ENCODE results near the gene VAC14.

Gene VAC14

DNA sequence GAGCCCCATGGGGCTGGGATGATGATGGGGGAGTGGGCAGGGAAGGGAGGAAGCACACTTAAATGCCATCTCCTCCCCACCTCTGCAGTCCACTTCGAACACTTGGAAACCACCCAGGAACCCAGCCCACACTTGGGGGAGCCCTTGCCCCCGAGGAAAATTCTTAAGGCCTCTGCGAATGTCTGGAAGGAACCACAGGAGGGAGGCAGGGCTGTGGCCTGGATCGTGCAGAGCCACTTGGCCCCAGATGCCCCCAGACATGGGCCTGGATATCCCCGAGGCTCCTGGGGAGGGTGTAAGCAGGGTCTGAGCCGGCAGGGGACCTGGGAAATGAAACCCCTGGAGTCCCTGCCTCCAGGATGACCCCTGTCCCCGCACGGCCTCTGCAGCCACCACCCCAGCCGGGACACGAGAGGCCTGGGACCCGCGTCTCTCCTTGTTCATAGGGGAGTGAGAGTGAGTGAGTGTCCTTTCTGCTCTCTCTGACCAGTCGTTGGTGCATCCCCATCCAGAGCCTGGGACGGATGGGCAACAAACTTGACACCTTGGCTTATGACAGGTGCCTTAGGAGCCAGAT lies 103.3 kb downstream of the VAC14 start:
- no peaks in the 10 kb centered on the region for H3K9me3 ChIP-seq (ENCODE audit: control insufficient read depth, insufficient read depth, low read depth, low read length)
- peaks cover 0 to 5% of the 10 kb centered on the region in 2 experiments; a peak in 1 of 3 replicates for H3K36me3 ChIP-seq (ENCODE audit: control insufficient read depth in 2 of 2, insufficient read depth in 1 of 2, low read length in 2 of 2)
- no peak overlapping the region for H3K4me3 ChIP-seq (ENCODE audit: low read depth, low read length)
- CTCF ChIA-PET: no interaction called here
- H3K4me1 ChIP-seq (ENCODE audit: control insufficient read depth, insufficient read depth, low read length): no peaks in the 10 kb centered on the region
- H3K27ac ChIP-seq (ENCODE audit: extremely low read depth, low read depth, low read length): no peak overlapping the region
- POLR2A ChIA-PET: no interaction called here
- TF ChIP-seq EGR2 (tag by site-specific recombination; IDR thresholded peaks at IDR 0.05; ENCODE audit: low read depth) (0 out of 2 replicates have a peak, but pooled peaks have one; percentile 12), ZFHX2 (tag by site-specific recombination; conservative IDR thresholded peaks at IDR 0.05) (peak; percentile 24; the same call in 1 of the 2 replicates), GLIS1 (tag by site-specific recombination; IDR thresholded peaks at IDR 0.05) (peak; percentile 41; the same call in 1 of the 2 replicates), PRDM1 (tag by site-specific recombination; IDR thresholded peaks at IDR 0.05) (no peak)

DNA sequence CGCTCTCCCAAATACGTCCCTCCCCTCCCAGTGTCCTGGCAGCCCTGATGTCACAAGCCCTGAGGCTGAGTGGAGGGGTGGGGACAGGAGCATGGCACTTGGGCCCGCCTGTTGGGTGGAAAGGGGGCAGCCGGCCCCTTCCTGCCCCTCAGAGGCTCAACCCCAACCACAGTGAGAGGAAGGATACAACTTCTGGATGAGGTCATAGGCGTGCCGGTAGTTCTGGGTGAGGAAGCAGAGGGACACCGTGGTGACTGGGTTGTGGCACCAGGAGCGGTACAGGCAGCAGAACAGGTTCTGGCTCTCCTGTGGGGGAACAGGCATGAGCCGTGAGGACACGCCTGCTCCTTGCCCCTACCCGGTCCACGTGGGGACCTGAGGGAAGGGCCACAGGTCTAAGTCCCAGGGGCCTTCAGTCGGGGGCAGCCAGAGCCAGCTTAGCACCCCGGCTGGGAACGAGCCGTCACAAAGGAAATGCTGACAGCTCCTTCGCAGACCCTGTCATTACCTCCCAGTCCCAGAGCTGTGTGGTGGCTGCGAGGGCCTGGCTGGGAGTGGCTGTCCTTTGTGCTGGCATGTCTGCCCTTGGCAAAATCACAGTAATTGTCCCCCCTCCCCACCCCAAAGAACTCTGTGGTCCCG lies 103.9 kb downstream of the VAC14 start:
- CTCF ChIA-PET: no interaction called here
- Histone ChIP-seq H3K9me3 (ENCODE audit: control insufficient read depth, insufficient read depth, low read depth, low read length) (no peaks in the 10 kb centered on the region), H3K4me1 (ENCODE audit: control insufficient read depth, insufficient read depth, low read length) (no peaks in the 10 kb centered on the region), H3K36me3 (ENCODE audit: control insufficient read depth in 2 of 2, insufficient read depth in 1 of 2, low read length in 2 of 2) (peaks cover 0 to 5% of the 10 kb centered on the region in 2 experiments; a peak in 1 of 3 replicates), H3K4me3 (ENCODE audit: low read depth, low read length) (no peak overlapping the region), H3K27ac (ENCODE audit: extremely low read depth, low read depth, low read length) (no peak overlapping the region)
- POLR2A ChIA-PET: no interaction called here
- TF ChIP-seq ZNF423 (tag by site-specific recombination; IDR thresholded peaks at IDR 0.05) (no peak), PRDM6 (tag by site-specific recombination; IDR thresholded peaks at IDR 0.05) (no peak), ZNF426 (tag by site-specific recombination; IDR thresholded peaks at IDR 0.05) (no peak), ZNF555 (tag by site-specific recombination; conservative IDR thresholded peaks at IDR 0.05) (no peak), PRDM1 (tag by site-specific recombination; IDR thresholded peaks at IDR 0.05) (no peak), SCRT1 (tag by site-specific recombination; IDR thresholded peaks at IDR 0.05; ENCODE audit: borderline replicate concordance) (no peak), SP2 (tag by site-specific recombination; IDR thresholded peaks at IDR 0.05) (peak; percentile 27), ZNF600 (tag by site-specific recombination; IDR thresholded peaks at IDR 0.05) (peak; percentile 93), ZNF398 (tag by site-specific recombination; IDR thresholded peaks at IDR 0.05) (0 out of 2 replicates have a peak, but pooled peaks have one; percentile 5)

DNA sequence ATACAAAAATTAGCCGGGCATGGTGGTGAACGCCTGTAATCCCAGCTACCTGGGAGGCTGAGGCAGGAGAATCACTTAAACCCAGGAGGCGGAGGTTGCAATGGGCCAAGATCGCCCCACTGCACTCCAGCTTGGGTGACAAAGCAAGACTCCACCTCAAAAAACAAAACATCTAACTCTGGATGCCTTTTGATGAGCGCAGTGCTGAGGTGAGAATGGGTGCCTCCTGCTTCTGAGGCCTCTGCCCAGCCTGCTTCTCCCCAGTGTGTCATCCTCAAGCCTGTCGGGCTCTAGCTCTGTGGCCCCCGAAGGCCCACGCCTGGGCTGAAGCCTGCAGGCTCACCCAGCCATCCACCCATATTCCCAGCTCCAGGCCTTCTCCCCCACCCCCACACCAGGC lies 104.6 kb downstream of the VAC14 start:
- H3K4me3 ChIP-seq (ENCODE audit: low read depth, low read length): no peak overlapping the region
- no peaks in the 10 kb centered on the region for H3K4me1 ChIP-seq (ENCODE audit: control insufficient read depth, insufficient read depth, low read length)
- CTCF ChIA-PET: no interaction called here
- no peak overlapping the region for H3K27ac ChIP-seq (ENCODE audit: extremely low read depth, low read depth, low read length)
- no peaks in the 10 kb centered on the region for H3K9me3 ChIP-seq (ENCODE audit: control insufficient read depth, insufficient read depth, low read depth, low read length)
- H3K36me3 ChIP-seq (ENCODE audit: control insufficient read depth in 2 of 2, insufficient read depth in 1 of 2, low read length in 2 of 2): peaks cover 0 to 5% of the 10 kb centered on the region in 2 experiments; a peak in 1 of 3 replicates
- POLR2A ChIA-PET: no interaction called here
- TF ChIP-seq ZNF138 (tag by site-specific recombination; IDR thresholded peaks at IDR 0.05; ENCODE audit: borderline replicate concordance) (no peak), ZNF624 (tag by site-specific recombination; IDR thresholded peaks at IDR 0.05) (no peak), KLF10 (tag by site-specific recombination; IDR thresholded peaks at IDR 0.05) (no peak), HIC1 (tag by site-specific recombination; IDR thresholded peaks at IDR 0.05) (no peak), SCRT1 (tag by site-specific recombination; IDR thresholded peaks at IDR 0.05; ENCODE audit: borderline replicate concordance) (no peak), ZNF658 (tag by site-specific recombination; IDR thresholded peaks at IDR 0.05) (no peak), GFI1B (tag by site-specific recombination; IDR thresholded peaks at IDR 0.05) (no peak), ZNF660 (tag by site-specific recombination; IDR thresholded peaks at IDR 0.05) (no peak), GLI2 (tag by site-specific recombination; IDR thresholded peaks at IDR 0.05; ENCODE audit: borderline replicate concordance, low read depth) (no peak)
- TF ChIP-seq, protein P1, sequence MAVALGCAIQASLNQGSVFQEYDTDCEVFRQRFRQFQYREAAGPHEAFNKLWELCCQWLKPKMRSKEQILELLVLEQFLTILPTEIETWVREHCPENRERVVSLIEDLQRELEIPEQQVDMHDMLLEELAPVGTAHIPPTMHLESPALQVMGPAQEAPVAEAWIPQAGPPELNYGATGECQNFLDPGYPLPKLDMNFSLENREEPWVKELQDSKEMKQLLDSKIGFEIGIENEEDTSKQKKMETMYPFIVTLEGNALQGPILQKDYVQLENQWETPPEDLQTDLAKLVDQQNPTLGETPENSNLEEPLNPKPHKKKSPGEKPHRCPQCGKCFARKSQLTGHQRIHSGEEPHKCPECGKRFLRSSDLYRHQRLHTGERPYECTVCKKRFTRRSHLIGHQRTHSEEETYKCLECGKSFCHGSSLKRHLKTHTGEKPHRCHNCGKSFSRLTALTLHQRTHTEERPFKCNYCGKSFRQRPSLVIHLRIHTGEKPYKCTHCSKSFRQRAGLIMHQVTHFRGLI (tag by site-specific recombination; IDR thresholded peaks at IDR 0.05): no peak

Data from HEK293 (cell line).